GM18507 (cell line): ENCODE measurements around the gene RYR2.

Source experiments
- DNase-seq: peaks from one replicate; pipeline ENCODE4 v3.0.0; 2011; ENCODE audit warnings: low read depth; ENCODE audit not compliant: insufficient read length; ENCODE audit errors: extremely low spot score
- FAIRE-seq: peaks from 2 replicates; lab custom pipeline; 2011; peaks lifted over from hg19 to GRCh38; lab: Jason Lieb, UNC

RYR2 gene

DNA sequence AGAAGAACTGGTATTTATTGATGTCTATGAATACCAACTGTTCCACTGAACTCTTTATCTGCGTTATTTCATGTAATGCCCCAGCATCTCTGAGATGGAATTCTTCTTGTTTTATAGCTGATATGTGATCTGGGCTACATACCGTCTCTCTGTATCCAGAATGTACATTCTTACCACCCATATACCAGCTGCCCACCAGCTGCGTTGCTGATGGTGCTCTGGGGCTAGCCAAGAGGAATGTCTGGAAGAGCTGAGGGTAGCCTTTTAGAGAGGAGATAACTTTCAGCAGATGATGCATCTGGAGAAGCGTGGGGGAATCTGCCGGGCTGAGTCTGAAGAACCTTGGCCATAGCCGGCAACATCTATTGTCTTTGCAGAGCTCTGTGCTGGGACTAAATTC is 137.5 kb downstream of the RYR2 start:
- no peak for FAIRE-seq
- DNase-seq: no peak

DNA sequence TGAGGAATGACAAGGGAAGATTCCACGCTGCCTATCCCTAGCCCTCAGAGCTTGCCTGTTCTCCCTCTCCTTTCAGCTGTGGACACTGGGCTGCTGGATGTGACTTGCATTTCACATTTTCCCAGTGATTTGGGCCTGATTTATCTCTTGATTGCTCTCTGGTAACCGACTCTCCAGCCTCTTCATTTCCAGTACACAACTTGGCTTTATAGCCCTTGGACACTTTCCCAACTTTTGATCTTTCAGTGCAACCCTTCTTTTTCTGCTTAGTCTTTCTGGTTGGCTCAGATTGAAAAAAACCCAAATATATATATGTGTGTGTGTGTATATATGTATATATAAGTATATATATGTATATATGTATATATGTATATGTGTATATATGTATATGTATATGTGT is 138.3 kb downstream of the RYR2 start:
- FAIRE-seq (no peak), DNase-seq (no peak)

DNA sequence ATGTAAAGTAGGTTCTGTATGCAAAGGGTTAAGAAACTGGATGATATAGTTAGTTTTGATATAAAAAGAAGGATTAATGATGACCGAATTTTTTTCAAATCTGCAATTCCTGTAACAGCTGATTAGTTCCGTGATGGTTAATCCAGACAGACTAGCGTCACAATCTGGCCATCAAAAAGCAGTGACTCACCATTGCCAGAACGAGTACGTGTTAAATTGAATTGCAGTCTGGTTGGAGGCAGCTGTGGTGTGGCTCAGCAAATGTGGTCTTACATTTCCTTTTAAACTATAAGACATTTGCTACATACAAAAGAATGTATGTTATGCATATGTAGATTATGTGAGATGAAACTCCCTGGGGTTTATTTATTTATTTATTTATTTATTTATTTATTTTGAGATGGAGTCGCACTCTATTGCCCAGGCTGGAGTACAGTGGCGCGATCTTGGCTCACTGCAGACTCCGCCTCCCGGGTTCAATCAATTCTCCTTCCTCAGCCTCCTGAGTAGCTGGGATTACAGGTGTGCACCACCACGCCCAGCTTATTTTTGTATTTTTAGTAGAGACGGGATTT is 139.8 kb downstream of the RYR2 start:
- FAIRE-seq (no peak), DNase-seq (no peak)

DNA sequence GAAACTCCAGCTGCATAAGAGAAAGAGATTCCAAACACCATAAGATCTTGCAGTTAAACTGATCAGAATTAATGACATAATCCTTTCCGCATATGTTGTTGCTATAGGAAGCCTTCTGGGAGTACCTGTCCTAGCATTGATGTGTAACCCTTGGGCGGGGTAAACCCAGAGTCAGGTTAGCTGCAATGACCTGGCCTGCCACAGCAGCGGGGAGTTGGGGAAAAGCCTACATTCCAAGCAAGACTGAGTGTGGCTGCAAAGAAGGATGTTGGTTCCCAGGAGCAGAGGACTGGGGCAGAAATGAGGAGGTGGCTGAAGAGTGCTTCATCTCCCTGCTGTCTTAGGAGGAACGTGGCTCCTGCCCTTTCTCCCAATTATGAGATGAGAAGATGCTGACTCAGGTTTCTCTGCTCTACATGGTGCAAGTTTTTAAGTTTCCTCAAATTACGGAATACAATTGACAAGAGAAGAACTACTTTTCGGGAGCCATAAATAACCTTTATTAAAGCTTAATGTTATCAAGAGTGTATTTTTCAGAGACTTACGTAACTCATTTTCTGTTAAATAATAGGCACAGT is 142.1 kb downstream of the RYR2 start:
- DNase-seq: no peak
- no peak for FAIRE-seq

DNA sequence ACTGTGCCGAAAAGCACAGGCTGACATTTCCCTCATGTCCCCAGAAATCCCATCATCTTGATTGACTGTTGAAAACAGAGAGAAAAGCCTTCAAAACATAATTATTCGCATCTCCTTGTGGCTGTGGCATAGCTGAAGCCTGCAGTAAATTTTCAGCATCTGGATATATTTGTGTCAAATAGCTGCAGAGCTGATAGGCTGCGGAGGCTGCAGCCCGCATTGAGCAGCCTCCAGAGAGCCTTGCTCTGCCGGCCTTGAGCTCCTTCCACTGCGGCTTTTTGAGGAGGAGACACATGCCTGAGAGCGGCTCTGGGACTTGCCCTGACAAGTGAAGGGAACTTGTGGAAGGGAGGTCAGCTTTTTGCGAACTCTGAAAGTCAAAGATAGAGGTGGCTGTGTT is 144.7 kb downstream of the RYR2 start:
- FAIRE-seq (no peak), DNase-seq (no peak)

DNA sequence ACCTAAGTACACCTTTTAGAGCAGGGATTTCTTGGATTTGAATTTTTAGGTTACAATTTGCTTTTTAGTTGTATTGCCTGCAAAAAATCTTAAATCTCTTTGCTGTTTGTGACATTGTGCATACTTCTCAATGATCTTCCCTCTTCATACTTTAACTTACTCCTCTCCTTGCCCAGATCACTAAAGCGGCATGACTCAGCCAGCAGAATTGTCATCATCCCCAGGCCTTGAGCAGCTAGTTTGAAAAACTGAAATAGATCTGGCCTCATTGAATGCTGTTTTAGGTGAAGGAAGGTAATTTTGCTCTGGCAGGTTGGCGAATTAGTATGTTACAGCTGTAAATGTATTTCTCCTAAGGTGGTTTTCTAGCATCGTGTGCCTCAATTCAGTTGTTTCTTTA is 145.9 kb downstream of the RYR2 start:
- FAIRE-seq (no peak), DNase-seq (no peak)

DNA sequence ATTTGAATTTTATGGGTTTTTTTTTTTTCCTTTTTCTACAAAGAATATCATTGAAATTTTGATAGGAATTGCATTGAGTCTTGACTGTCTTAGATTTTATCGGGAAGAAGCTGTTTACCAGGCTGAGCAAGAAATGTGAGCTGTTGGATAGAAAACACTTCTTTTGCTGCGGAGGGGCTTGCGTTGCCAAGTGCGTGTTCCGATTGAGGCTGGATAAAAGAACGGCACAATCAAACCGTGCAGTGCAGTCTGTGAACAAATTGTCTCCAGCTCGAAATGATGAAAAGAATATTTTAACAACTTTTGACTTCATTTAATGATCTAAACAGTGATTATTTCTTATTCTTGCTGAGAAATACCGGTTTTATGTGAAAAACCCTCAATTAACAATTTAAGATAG is 149.4 kb downstream of the RYR2 start:
- FAIRE-seq (no peak), DNase-seq (no peak)

DNA sequence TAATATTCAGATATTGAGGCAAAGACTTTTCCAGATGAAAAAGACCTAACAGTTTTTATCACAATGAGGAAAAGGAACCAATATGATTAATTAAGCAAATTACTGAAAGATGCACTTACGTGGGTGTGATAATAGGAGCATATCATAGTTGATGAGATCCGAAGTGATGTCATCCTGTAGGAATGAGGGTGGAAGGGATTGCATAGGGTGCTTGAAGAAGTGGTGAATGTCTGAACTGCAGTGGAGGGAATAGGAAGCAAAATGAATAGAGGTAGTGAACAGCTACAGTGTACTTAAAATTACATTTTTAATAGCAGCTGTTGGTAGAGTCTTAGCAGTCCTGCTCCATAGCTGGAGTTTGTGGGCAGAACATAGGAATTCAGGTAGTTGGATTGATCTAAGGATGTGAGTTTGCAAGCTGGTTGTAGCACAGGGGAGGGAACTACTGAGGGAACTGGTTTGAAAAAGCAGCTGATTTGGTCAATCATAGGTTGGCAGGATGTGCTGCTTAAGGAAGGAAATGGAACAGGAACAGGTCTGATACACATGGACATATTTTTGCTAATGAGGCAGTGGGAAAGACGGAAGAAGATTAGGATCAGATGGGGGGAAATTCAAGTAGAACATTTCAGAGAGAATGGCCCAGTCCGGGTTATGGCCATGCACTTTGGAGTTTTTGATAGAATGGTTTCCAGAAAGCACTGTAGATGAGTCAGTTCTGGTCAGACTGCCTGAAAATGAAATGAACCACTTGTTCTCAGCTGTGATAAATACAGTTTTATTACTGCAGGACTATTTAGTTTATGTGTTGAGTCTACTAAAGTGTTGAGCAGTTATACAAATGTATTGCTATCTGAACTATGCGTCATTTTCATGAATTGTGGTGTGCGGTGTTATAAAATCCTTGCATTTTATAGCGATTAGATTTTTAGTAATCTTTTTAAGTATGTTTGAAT is 155.8 kb downstream of the RYR2 start:
- DNase-seq (no peak), FAIRE-seq (no peak)

DNA sequence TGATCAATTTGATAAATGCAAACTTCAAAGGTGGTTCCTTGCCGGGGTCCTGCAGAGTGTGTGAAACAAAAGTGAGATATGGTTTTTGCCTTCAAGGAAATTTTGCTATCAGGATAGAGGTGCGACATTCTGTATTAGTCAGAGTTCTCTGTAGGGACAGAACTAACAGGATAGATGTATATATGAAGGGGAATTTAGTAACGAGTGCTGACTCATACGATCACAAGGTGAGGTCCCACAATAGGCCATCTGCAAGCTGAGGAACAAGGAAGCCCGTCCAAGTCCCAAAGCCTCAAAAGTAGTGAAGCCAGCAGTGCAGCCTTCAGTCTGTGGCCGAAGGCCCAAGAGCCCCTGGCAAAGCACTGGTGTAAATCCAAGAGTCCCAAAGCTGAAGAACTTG is 157.0 kb downstream of the RYR2 start:
- DNase-seq (no peak), FAIRE-seq (no peak)

DNA sequence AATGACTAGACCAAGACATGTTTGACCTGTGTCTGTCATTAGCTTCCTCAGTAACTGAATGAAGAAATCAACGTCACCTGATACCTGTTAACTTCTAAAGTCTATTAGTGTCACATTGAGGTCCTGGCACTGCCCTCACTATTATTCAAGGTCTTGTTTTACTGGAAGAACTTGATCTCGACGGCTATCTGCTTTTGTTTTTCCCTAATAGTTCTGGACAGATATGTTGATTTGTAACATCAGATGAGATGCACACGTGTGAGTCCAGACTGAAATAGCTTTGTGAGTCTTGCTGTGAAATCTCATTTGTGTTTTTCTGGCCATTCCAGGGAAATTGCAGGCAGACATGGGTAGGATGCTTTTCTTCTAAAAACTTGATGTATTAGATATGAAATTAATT is 159.2 kb downstream of the RYR2 start:
- no peak for DNase-seq
- FAIRE-seq: no peak

DNA sequence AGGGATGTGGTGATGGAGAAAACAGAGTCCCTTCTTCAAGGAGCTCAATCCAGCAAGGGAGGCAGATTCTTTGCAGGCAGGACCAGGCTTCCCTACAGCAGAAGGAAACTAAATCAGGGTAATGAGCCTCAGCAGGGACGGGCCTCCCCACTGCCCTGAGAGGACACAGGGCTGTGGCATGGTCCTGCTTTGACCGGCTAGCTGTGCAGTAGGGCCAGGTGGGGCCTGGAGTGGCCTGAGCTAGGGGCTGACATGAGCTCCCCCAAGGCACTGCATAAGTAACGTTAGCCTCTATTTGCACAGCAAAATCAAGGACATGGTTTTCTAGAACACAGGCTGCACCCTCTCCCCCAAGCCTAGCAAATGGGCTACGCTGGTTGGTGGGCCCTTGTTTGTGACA is 162.9 kb downstream of the RYR2 start:
- FAIRE-seq: no peak
- DNase-seq: no peak

DNA sequence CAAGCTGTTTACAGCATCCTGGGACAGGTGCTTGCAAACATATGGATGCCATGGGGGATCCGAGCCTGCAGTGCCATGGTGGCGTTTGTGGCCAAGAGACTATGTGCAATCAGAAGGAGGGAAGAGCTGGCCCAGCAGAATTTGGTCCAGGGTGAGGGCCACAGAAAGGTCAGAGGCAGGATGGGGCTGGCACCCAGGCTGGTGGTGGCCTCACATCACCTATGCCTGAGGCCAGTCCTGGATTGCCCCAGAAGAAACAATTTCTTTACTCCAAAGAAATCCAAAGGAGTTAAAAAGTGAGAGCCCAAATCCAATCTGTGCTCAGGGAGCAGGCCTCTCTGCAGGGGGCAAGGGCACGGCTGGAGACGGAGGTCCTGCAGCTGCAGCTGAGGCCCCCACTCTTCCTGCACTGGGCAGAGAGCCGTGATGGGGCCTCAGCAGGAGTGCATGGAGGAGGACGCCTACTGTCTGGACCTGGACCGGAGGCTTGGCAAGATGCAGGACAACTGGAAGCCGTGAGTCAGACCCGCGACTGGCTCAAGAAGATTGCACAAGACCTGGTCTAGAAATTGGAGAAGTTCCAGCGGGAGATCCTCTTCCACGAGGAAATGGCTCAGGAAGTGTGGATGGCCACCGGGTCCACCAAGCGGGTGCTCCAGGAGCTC is 163.5 kb downstream of the RYR2 start:
- DNase-seq (no peak), FAIRE-seq (no peak)

DNA sequence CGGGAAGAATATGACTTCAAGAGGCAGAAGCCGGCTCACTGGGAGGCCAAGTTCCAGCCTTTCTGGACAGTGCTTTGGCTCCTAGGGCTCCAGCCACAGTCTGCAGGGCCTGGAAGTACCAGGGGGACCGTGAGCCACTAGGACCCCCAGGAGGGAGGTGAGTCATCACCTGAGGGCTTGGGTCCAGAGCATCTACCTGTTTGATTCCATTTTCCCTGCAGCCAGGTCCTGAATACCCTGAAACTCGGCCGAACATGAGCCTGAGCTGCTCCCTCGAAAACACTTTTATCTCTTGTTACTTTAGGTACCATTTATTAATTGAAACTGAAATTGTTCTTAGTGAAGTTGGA is 164.1 kb downstream of the RYR2 start:
- no peak for DNase-seq
- FAIRE-seq: no peak

DNA sequence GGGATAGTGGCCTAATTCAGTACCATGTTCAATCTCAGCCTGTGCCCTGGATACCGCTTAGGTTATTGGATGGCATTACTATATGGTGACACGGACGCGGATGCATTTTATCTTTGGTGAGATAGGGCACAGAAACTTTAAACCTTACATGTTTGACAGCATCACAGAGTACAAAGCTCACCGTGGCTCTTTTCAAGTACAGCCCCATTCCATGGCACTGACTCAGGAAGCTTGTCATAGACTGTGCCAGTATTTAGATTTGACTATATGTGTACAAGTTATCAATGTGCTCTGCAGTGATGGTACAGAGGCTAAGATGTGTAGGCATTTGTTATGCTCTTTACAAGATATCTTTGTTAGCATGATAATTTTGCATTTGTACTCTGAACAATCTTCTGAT is 169.0 kb downstream of the RYR2 start:
- DNase-seq (no peak), FAIRE-seq (no peak)

DNA sequence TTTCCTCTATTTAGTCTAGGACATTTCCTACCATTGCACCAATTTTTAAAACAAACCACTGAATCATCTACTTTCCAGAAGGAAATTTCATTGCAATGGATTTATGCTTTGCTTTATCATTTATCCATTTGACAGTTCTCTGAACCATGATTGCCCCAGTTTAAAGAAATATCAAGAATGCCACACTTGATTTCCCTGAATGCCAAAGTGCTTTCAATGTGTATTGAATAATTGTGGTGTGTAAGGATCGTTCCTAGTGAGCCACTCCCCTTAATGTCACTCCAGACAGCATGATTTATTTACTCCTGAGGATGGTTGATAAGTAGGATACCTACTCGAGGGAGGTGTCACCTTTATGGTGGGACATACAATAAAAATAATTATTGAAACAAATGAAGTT is 169.6 kb downstream of the RYR2 start:
- DNase-seq (no peak), FAIRE-seq (no peak)

DNA sequence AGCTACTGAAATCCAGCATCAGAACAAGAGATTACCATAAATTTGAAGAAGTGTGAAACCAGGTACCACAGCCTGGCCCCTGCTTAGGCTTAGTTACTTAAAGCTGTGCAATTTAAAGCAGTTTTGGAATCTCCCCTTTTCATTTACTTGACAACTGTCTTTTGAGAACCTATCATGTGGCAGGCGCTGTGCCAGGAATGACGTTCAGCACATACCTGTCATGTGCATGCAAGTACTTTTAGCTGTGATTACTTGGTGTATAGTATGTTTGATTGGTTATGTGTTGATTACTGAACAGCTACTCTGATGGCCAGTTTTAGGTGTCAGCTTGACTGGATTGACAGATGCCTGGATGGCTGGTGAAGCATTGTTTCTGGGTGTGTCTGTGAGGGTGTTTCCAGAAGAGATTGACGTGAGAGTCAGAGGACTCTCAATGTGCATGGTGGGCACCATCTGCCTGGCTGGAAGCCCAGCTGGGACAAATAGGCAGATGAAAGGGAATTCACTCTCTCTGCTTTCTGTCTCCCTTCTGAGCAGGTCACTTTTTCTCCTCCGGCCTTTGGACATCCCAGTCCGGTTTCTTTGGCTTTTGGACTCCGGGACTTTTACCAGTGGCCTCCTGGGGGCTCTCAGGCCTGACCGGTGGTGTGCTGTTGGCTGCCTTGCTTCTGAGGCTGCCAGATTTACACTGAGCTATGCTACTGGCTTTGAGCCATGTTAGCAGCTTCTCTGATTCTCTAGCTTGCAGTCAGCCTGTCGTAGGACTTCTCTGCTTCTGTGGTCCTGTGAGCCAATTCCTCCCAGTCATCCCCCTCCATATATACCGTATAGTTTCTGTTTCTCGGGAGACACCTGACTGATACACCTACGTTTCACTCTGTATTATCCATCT is 178.0 kb downstream of the RYR2 start:
- DNase-seq: no peak
- no peak for FAIRE-seq

DNA sequence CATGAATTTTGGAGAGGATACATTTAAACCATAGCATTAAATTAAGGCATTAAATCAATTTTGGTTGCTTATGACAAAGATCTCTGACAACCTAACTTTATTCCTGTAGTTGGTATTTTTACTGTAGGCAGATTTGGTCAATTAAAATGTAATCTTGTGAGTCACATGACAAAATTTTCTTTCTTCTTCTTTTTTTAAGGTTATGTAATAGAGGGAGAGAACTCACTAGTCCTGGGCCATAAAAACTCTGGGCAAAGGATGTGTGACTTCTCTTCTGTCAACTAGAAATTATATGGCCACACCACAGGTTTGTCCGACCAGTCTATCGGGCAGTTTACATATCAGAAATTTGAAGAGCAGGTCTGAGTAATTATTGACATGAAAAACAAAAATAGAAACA is 181.4 kb downstream of the RYR2 start:
- DNase-seq (no peak), FAIRE-seq (no peak)

DNA sequence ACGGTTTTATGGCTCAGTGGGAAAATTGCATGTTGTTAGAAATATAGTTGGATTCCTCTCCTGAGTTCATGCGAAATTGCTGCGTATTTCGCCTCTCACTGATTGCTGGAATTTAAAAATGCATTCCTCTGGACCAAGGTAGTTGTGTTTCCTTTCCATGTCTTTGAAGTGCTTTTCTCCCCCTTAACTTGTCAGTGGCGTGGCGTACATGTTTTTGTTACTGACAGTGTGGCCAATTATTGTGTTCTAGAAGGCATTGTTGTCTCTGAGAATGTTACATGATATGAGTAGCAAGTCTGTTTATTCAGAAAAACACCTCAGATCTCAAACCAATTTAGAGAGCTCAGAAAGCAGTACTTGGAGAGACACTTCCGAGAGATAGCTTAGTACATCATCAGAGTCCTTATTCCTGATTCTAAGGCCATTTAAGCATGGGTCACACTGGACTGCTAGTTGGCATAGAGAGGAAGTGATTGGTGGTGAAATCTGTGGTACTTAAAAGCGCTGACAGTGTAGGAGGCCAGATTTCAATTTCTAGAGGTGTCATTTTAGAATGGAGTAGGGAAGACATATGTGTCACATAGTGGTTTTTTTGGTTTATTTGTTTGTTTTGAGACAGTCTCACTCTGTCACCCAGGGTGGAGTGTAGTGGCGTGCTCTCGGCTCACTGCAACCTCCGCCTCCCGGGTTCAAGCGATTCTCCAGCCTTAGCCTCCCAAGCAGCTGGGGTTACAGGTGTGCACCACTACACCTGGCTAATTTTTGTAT is 184.4 kb downstream of the RYR2 start:
- FAIRE-seq: no peak

DNA sequence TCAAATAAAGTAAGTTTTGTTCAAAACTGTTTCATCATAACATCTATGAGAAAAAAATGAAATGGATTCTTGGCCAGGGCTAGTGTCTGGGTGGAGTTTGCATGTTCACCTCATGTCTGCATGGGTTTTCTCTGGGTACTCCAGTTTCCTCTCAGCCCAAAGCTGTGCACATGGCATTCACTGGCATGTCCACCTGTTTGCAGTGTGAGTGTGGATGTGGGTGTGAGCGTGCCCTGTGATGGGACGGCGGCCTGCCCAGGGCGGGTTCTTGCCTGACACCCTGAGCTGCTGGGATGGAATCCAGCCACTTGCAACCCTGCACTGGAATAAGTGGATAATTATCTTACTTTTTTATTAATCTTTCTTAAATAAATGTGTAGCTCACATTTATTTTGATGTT is 185.5 kb downstream of the RYR2 start:
- no peak for DNase-seq
- FAIRE-seq: no peak

More for the DNA sequence above, 184.4 kb downstream of the RYR2 start:
- DNase-seq: no peak
